Trophoblast cell (in vitro differentiated cells and primary cell): ENCODE results near the gene TOMM7.
"Not testable (repeated sequence)": the region's sequence is repeated elsewhere in the genome, so short reads cannot be mapped to it uniquely, and the experiment has no call there.

Experiments
- DNase-seq, 2 donors: peaks; one replicate each; pipeline ENCODE4 v3.0.0-alpha.2; 2016
- H2AFZ ChIP-seq: 2 replicates; pipeline ENCODE4 v1.6.1; 2013; ENCODE audit warnings: low read length, moderate library complexity, mild to moderate bottlenecking; ENCODE audit not compliant: insufficient read depth, poor library complexity
- H2AK5ac ChIP-seq: 2 replicates; pipeline ENCODE4 v1.6.1; 2013; ENCODE audit warnings: mild to moderate bottlenecking, low read length
- H2BK120ac ChIP-seq: 2 replicates; pipeline ENCODE4 v1.6.1; 2013; ENCODE audit warnings: low read length, mild to moderate bottlenecking, moderate library complexity; ENCODE audit not compliant: insufficient read depth, poor library complexity
- H2BK12ac ChIP-seq: 2 replicates; pipeline ENCODE4 v1.6.1; 2013; ENCODE audit warnings: mild to moderate bottlenecking, low read length, moderate library complexity
- H2BK5ac ChIP-seq: 2 replicates; pipeline ENCODE4 v1.6.1; 2013; ENCODE audit warnings: low read length, low read depth, moderate library complexity, mild to moderate bottlenecking; ENCODE audit not compliant: poor library complexity
- H3K14ac ChIP-seq: 2 replicates; pipeline ENCODE4 v1.6.1; 2013; ENCODE audit warnings: mild to moderate bottlenecking, low read length
- H3K18ac ChIP-seq: 2 replicates; pipeline ENCODE4 v1.6.1; 2013; ENCODE audit warnings: mild to moderate bottlenecking, low read length
- H3K23ac ChIP-seq: 2 replicates; pipeline ENCODE4 v1.6.1; 2013; ENCODE audit warnings: low read length
- H3K27ac ChIP-seq: 2 replicates; pipeline ENCODE4 v1.5.1; 2013; ENCODE audit warnings: low read depth, mild to moderate bottlenecking, inconsistent platforms, low read length, moderate library complexity
- H3K27me3 ChIP-seq: 2 replicates; pipeline ENCODE4 v1.6.1; 2013; ENCODE audit warnings: inconsistent platforms, mild to moderate bottlenecking, low read length, moderate library complexity; ENCODE audit not compliant: insufficient read depth
- H3K36me3 ChIP-seq, 2 experiments: 1 replicate in 1 of 2; 2 replicates in 1 of 2; pipeline ENCODE4 v1.6.1; 2013; ENCODE audit warnings: low read length in 2 of 2, mild to moderate bottlenecking in 2 of 2, moderate library complexity in 1 of 2; ENCODE audit not compliant: insufficient read depth in 2 of 2, control insufficient read depth in 1 of 2
- H3K4ac ChIP-seq: 2 replicates; pipeline ENCODE4 v1.6.1; 2013; ENCODE audit warnings: low read depth, mild to moderate bottlenecking, low read length, moderate library complexity
- H3K4me1 ChIP-seq, 2 experiments: 1 replicate in 1 of 2; 2 replicates in 1 of 2; pipeline ENCODE4 v1.6.1; 2013; ENCODE audit warnings: low read length in 2 of 2, mild to moderate bottlenecking in 2 of 2, moderate library complexity in 1 of 2; ENCODE audit not compliant: insufficient read depth in 2 of 2, control insufficient read depth in 1 of 2
- H3K4me2 ChIP-seq: 2 replicates; pipeline ENCODE4 v1.6.1; 2013; ENCODE audit warnings: inconsistent platforms, mild to moderate bottlenecking, low read length, moderate library complexity
- H3K4me3 ChIP-seq: 2 replicates; pipeline ENCODE4 v1.5.1; 2013; ENCODE audit warnings: mild to moderate bottlenecking, low read depth, low read length, inconsistent platforms
- H3K79me1 ChIP-seq: one replicate; pipeline ENCODE4 v1.6.1; 2013; ENCODE audit warnings: low read length
- H3K79me2 ChIP-seq: 2 replicates; pipeline ENCODE4 v1.6.1; 2013; ENCODE audit warnings: low read length, mild to moderate bottlenecking; ENCODE audit not compliant: control insufficient read depth, insufficient read depth, poor library complexity
- H3K9ac ChIP-seq: 2 replicates; pipeline ENCODE4 v1.6.1; 2013; ENCODE audit warnings: mild to moderate bottlenecking, low read length
- H3K9me3 ChIP-seq: 2 replicates; pipeline ENCODE4 v1.6.1; 2013; ENCODE audit warnings: low read depth, mild to moderate bottlenecking, control low read depth, inconsistent platforms, low read length; ENCODE audit not compliant: insufficient read depth
- H4K12ac ChIP-seq: 2 replicates; pipeline ENCODE4 v1.6.1; 2013; ENCODE audit warnings: low read depth, mild to moderate bottlenecking, low read length, moderate library complexity
- H4K8ac ChIP-seq: 2 replicates; pipeline ENCODE4 v1.6.1; 2013; ENCODE audit warnings: low read depth, mild to moderate bottlenecking, low read length, moderate library complexity
- H4K91ac ChIP-seq: one replicate; pipeline ENCODE4 v1.6.1; 2013; ENCODE audit warnings: low read depth, mild to moderate bottlenecking, low read length, moderate library complexity
- WGBS: extraction: QIAGEN DNeasy Blood & Tissue Kit; methylation state at CpG from one replicate; pipeline ENCODE4 v1.1.7; 2013; ENCODE audit warnings: missing lambda C conversion rate; ENCODE audit not compliant: insufficient read length, insufficient coverage; ENCODE audit errors: extremely low coverage; 5-methylcytosine and 5-hydroxymethylcytosine counted together

TOMM7 gene

DNA sequence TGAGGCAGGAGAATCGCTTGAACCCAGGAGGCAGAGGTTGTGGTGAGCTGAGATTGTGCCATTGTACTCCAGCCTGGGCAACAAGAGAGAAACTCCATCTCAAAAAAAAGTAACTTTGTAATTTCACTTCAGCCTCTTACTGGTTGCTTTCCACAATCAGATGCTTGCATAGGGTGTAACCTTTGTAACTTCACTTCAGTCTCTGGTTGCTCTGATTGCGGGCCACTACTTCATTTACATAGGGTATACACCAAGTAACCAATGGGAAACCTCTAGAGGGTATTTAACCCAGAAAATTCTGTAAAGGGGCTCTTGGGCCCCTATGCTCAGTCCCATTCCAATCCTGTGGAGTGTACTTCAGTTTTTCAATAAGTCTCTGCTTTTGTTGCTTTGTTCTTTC, 13.9 kb upstream of the TOMM7 start:
- not testable (repeated sequence) for H3K14ac ChIP-seq, H3K18ac ChIP-seq, H3K4me1 ChIP-seq, H4K91ac ChIP-seq, H2BK12ac ChIP-seq, H3K23ac ChIP-seq, H3K4ac ChIP-seq, H3K36me3 ChIP-seq, H2BK5ac ChIP-seq, H2AK5ac ChIP-seq, H4K12ac ChIP-seq, DNase-seq, H2AFZ ChIP-seq, H2BK120ac ChIP-seq, H3K27me3 ChIP-seq, H3K79me2 ChIP-seq, H3K4me2 ChIP-seq, H3K79me1 ChIP-seq, H3K4me3 ChIP-seq, H3K27ac ChIP-seq, H3K9ac ChIP-seq, H4K8ac ChIP-seq, H3K9me3 ChIP-seq
- WGBS, result no CpG with 5 or more reads among the region's 2 CpGs

DNA sequence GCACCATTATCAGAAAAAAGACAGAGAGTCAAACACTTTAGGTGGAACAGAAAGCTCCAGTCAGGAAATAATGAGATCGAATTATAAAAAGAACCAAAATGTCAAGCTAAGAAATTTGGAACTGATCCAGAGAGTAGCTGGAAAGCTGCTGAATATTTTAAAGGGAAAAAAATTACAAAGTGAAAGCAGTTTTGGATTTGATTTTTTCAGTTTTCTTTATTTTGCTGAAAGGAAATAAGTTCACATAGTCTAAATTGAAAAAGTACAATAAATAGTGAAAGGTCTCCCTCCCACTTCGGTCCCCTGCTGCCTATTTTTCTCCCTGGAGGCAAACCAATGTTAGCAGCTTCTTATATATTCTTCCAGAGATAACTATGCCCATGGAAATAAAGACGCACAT, 11.3 kb upstream of the TOMM7 start:
- H4K8ac ChIP-seq, result no peak overlapping the region
- no peaks in the 10 kb centered on the region for H3K79me2 ChIP-seq
- H3K4me3 ChIP-seq, result no peak overlapping the region
- H2BK120ac ChIP-seq, result no peak overlapping the region
- no peak overlapping the region for H3K4ac ChIP-seq
- H3K79me1 ChIP-seq, result no peaks in the 10 kb centered on the region
- no peak for DNase-seq
- H2BK5ac ChIP-seq, result no peak overlapping the region
- H3K9me3 ChIP-seq, result no peaks in the 10 kb centered on the region
- no peak overlapping the region for H4K12ac ChIP-seq
- no peak overlapping the region for H3K27ac ChIP-seq
- H4K91ac ChIP-seq, result no peak overlapping the region
- no peak overlapping the region for H3K14ac ChIP-seq
- no peak overlapping the region for H2AFZ ChIP-seq
- H2BK12ac ChIP-seq, result no peak overlapping the region
- WGBS, result no CpG with 5 or more reads among the region's 3 CpGs
- H3K36me3 ChIP-seq, result no peaks in the 10 kb centered on the region
- no peaks in the 10 kb centered on the region for H3K4me1 ChIP-seq
- H3K18ac ChIP-seq, result no peak overlapping the region
- H3K4me2 ChIP-seq, result no peak overlapping the region
- H3K27me3 ChIP-seq, result no peaks in the 10 kb centered on the region
- no peak overlapping the region for H2AK5ac ChIP-seq
- no peak overlapping the region for H3K9ac ChIP-seq
- no peak overlapping the region for H3K23ac ChIP-seq

DNA sequence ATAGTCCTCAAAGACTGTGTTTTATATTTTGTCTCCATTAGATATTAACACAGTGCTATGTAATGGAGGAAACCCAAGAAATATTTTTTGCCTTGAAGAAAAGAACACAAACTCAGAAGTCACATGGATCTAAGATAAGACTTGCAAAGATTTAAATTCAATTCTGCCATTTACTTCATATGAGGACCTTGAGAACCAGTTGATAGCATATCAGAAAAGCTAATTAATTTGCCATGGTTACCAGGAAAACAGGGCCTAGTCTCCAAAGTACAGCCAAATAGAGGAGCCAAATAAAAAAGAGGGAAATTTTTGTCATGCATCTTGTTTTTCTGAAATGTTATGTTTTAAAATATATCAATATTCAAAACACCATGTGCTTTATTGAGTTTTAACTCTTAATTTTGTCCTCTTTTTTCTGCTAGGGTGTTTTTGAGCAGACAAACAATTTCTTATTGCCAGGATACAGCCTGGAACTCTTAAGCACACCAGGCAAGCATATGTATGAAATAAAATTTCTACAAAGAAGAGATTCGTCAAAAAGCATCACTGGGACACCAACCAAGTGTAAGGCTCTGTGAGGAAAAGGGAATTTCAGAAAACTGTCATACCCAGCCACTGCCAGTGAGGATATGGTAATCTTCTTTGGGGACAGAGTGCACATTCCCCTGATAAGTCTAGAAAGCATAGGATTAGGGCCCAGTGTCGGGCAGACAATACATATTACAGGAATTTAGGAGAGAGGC, 10.6 kb upstream of the TOMM7 start:
- H2AK5ac ChIP-seq, result no peak overlapping the region
- no peak for DNase-seq
- no peaks in the 10 kb centered on the region for H3K4me1 ChIP-seq
- H3K79me2 ChIP-seq, result no peaks in the 10 kb centered on the region
- no peak overlapping the region for H2AFZ ChIP-seq
- H3K36me3 ChIP-seq, result no peaks in the 10 kb centered on the region
- H3K27me3 ChIP-seq, result no peaks in the 10 kb centered on the region
- no CpG with 5 or more reads among the region's 2 CpGs for WGBS
- no peaks in the 10 kb centered on the region for H3K9me3 ChIP-seq
- no peak overlapping the region for H4K8ac ChIP-seq
- H3K4me2 ChIP-seq, result no peak overlapping the region
- H3K14ac ChIP-seq, result no peak overlapping the region
- no peak overlapping the region for H3K4me3 ChIP-seq
- no peak overlapping the region for H3K4ac ChIP-seq
- no peaks in the 10 kb centered on the region for H3K79me1 ChIP-seq
- no peak overlapping the region for H2BK5ac ChIP-seq
- H4K12ac ChIP-seq, result no peak overlapping the region
- no peak overlapping the region for H3K9ac ChIP-seq
- H2BK12ac ChIP-seq, result no peak overlapping the region
- no peak overlapping the region for H2BK120ac ChIP-seq
- H4K91ac ChIP-seq, result no peak overlapping the region
- H3K23ac ChIP-seq, result no peak overlapping the region
- no peak overlapping the region for H3K27ac ChIP-seq
- H3K18ac ChIP-seq, result no peak overlapping the region

DNA sequence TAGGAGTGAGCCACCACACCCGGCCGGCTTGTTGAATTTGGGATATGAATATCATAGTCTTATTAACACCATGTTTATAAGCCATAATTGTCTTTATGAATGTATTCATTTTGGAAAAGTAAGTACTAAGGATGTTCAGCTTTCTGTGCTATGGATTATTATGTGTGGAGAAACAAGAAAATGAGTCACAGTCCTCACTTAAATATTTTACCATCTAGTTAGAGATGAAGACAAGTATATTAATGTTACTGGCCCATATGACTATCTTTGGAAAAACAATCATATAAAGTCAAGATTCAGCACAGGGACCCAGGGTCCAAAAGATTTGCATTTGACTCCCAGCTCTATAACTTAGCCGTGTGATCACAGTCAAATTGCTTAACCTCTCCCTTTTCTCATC, 9.8 kb upstream of the TOMM7 start:
- no CpG with 5 or more reads among the region's 3 CpGs for WGBS
- Histone ChIP-seq H3K27me3 (no peaks in the 10 kb centered on the region), H4K8ac (no peak overlapping the region), H2BK120ac (no peak overlapping the region), H3K14ac (no peak overlapping the region), H3K4ac (no peak overlapping the region), H3K36me3 (no peaks in the 10 kb centered on the region), H2AFZ (no peak overlapping the region), H4K12ac (no peak overlapping the region), H3K9ac (no peak overlapping the region), H2BK5ac (no peak overlapping the region), H3K4me2 (no peak overlapping the region), H3K23ac (no peak overlapping the region), H3K79me1 (no peaks in the 10 kb centered on the region), H2AK5ac (no peak overlapping the region), H3K18ac (no peak overlapping the region), H3K79me2 (no peaks in the 10 kb centered on the region), H4K91ac (no peak overlapping the region), H2BK12ac (no peak overlapping the region), H3K27ac (no peak overlapping the region), H3K9me3 (no peaks in the 10 kb centered on the region), H3K4me3 (no peak overlapping the region), H3K4me1 (no peaks in the 10 kb centered on the region)
- no peak for DNase-seq
